HCT116 (cell line): ENCODE measurements around the gene DOCK4. TPM values are rescaled to one million over a fixed set of nuclear protein-coding genes. Genes with fewer than 3 reads are reported as not detected.

ENCODE experiments used
- ATAC-seq: fragments of 200-7000 bp; cut with Tn5 transposase; 2 replicates; pipeline ENCODE4 v1.9.1; 2020; ENCODE audit warnings: mild to moderate bottlenecking, moderate library complexity
- BruUV-seq: library from RNA; stranded (reverse); fragments of 400-500 nt; replicated peaks from 2 replicates; lab custom pipeline; 2021; lab: Mats Ljungman, UMichigan
- CTCF ChIA-PET: fragments of 300-600 bp; sonication (Branson Sonifier 250); formaldehyde crosslinking; loops from one replicate; lab custom pipeline; 2021; ENCODE audit warnings: antibody characterized with exemption; lab: Charles Lee
- POLR2A ChIA-PET: fragments of 300-600, 350-600 bp; sonication (Branson Sonifier 250); formaldehyde crosslinking; loops from one replicate; lab custom pipeline; 2021; ENCODE audit warnings: antibody characterized with exemption; lab: Charles Lee
- RAD21 ChIA-PET, 2 experiments: fragments of 300-600 bp; sonication (Branson Sonifier 250); formaldehyde crosslinking; loops; one replicate each; lab custom pipeline; 2023; ENCODE audit warnings: low total read pairs in 2 of 2; ENCODE audit not compliant: uncharacterized antibody in 2 of 2, unreplicated experiment in 2 of 2, low non-redundant PET in 1 of 2; lab: Charles Lee
- DNase-seq: peaks from one replicate; pipeline ENCODE4 v3.0.0-alpha.2; 2010; ENCODE audit warnings: low read depth, low spot score
- H2AFZ ChIP-seq: fragments of 200-600 bp; shearing (Covaris generic), sonication (generic); 2 replicates; pipeline ENCODE4 v1.6.1; 2017; ENCODE audit warnings: low read depth, mixed run types, mixed read lengths, antibody characterized with exemption, low read length; ENCODE audit not compliant: poor library complexity, severe bottlenecking
- H3K27ac ChIP-seq: 2 replicates; pipeline ENCODE4 v1.5.1; 2012; ENCODE audit warnings: low read depth, low read length
- H3K27me3 ChIP-seq: fragments of 200-600 bp; sonication (generic); 2 replicates; pipeline ENCODE4 v1.6.1; 2016; ENCODE audit warnings: mixed run types, low read length, mixed read lengths; ENCODE audit not compliant: insufficient read depth
- H3K36me3 ChIP-seq, 2 experiments: fragments of 200-500 bp in 1 of 2; fragments of 200-600 bp in 1 of 2; sonication (Bioruptor generic) in 1 of 2; sonication (generic) in 1 of 2; 2 replicates each; pipeline versions ENCODE4 v1.5.1 to v1.6.1; 2014 to 2016; ENCODE audit warnings: low read length in 2 of 2, inconsistent platforms in 1 of 2, mixed read lengths in 1 of 2, mixed run types in 1 of 2; ENCODE audit not compliant: insufficient read depth in 2 of 2, control insufficient read depth in 1 of 2
- H3K4me1 ChIP-seq, 2 experiments: fragments of 200-600 bp in 1 of 2; sonication (generic) in 1 of 2; 2 replicates each; pipeline versions ENCODE4 v1.5.1 to v1.6.1; 2012 to 2017; ENCODE audit warnings: low read length in 2 of 2, inconsistent platforms in 1 of 2, mild to moderate bottlenecking in 1 of 2, mixed read lengths in 1 of 2, mixed run types in 1 of 2, moderate library complexity in 1 of 2; ENCODE audit not compliant: insufficient read depth in 2 of 2, control insufficient read depth in 1 of 2
- H3K4me2 ChIP-seq: fragments of 200-600 bp; sonication (generic); 2 replicates; pipeline ENCODE4 v1.6.1; 2017; ENCODE audit warnings: mixed run types, low read length, mixed read lengths
- H3K4me3 ChIP-seq, 2 experiments: fragments of 200-600 bp in 1 of 2; sonication (generic) in 1 of 2; replicated peaks in 1 of 2; 2 replicates each; pipeline ENCODE4 v1.5.1; 2011 to 2016; ENCODE audit warnings: low read length in 2 of 2, control low read depth in 1 of 2, low read depth in 1 of 2, mild to moderate bottlenecking in 1 of 2, mixed read lengths in 1 of 2, mixed run types in 1 of 2
- H3K79me2 ChIP-seq: fragments of 200-600 bp; sonication (generic); 2 replicates; pipeline ENCODE4 v1.6.1; 2017; ENCODE audit warnings: mild to moderate bottlenecking, mixed run types, low read length, moderate library complexity, mixed read lengths; ENCODE audit not compliant: insufficient read depth
- H3K9ac ChIP-seq: fragments of 200-600 bp; sonication (generic); 2 replicates; pipeline ENCODE4 v1.6.1; 2016; ENCODE audit warnings: low read length, mixed read lengths
- H3K9me2 ChIP-seq: fragments of 200-600 bp; sonication (generic), shearing (Covaris generic); 2 replicates; pipeline ENCODE4 v1.6.1; 2017; ENCODE audit warnings: mixed run types, mild to moderate bottlenecking, moderate library complexity; ENCODE audit not compliant: insufficient read depth
- H3K9me3 ChIP-seq, 2 experiments: fragments of 200-500 bp in 1 of 2; fragments of 200-600 bp in 1 of 2; sonication (Bioruptor generic) in 1 of 2; sonication (generic) in 1 of 2; 2 replicates each; pipeline ENCODE4 v1.6.1; 2014 to 2017; ENCODE audit warnings: low read length in 2 of 2, mixed read lengths in 2 of 2, inconsistent platforms in 1 of 2, low read depth in 1 of 2, mild to moderate bottlenecking in 1 of 2, mixed run types in 1 of 2, moderate library complexity in 1 of 2; ENCODE audit not compliant: control insufficient read depth in 1 of 2, insufficient read depth in 1 of 2
- H4K20me1 ChIP-seq: fragments of 200-600 bp; sonication (generic), shearing (Covaris generic); 2 replicates; pipeline ENCODE4 v1.6.1; 2017; ENCODE audit warnings: mixed run types, mild to moderate bottlenecking, moderate library complexity; ENCODE audit not compliant: insufficient read depth
- EGR1 ChIP-seq: IDR thresholded peaks from 2 replicates; pipeline ENCODE4 v1.6.1; 2012; ENCODE audit warnings: low read depth
- ELF1 ChIP-seq: IDR thresholded peaks from 2 replicates; pipeline ENCODE4 v1.6.1; 2012; ENCODE audit warnings: low read depth, borderline replicate concordance
- EZH2 ChIP-seq: fragments of 200-600 bp; sonication (generic); IDR thresholded peaks from 2 replicates; pipeline ENCODE4 v1.6.1; 2017; ENCODE audit warnings: antibody characterized with exemption, mixed run types
- EZH2phosphoT487 ChIP-seq: fragments of 200-600 bp; IDR thresholded peaks from 2 replicates; pipeline ENCODE4 v1.6.1; 2018; ENCODE audit warnings: antibody characterized with exemption, borderline replicate concordance
- FOSL1 ChIP-seq: IDR thresholded peaks from 2 replicates; pipeline ENCODE4 v1.6.1; 2012; ENCODE audit warnings: low read depth
- JUND ChIP-seq: IDR thresholded peaks from 2 replicates; pipeline ENCODE4 v1.6.1; 2012
- MAX ChIP-seq: IDR thresholded peaks from 2 replicates; pipeline ENCODE4 v1.6.1; 2012
- POLR2A ChIP-seq: IDR thresholded peaks from 2 replicates; pipeline ENCODE4 v1.7.0; 2011; ENCODE audit warnings: borderline replicate concordance; ENCODE audit not compliant: insufficient read depth, insufficient read length; ENCODE audit errors: extremely low read depth
- POLR2AphosphoS5 ChIP-seq: IDR thresholded peaks from 2 replicates; pipeline ENCODE4 v1.6.1; 2011; ENCODE audit warnings: mild to moderate bottlenecking, low read depth, low read length, moderate library complexity
- SIN3A ChIP-seq: IDR thresholded peaks from 2 replicates; pipeline ENCODE4 v1.6.1; 2012; ENCODE audit warnings: low read depth
- SP1 ChIP-seq: IDR thresholded peaks from 2 replicates; pipeline ENCODE4 v1.6.1; 2012; ENCODE audit warnings: low read depth
- SRF ChIP-seq: IDR thresholded peaks from 2 replicates; pipeline ENCODE4 v1.6.1; 2012; ENCODE audit warnings: low read depth
- ZFX ChIP-seq: fragments of 450-650 bp; IDR thresholded peaks from 2 replicates; pipeline ENCODE4 v1.6.1; 2017
- ZNF274 ChIP-seq: fragments of 200-500 bp; sonication (Bioruptor generic); IDR thresholded peaks from 2 replicates; pipeline ENCODE4 v1.6.1; 2014; ENCODE audit warnings: mild to moderate bottlenecking, low read depth, low read length, inconsistent platforms
- intact Hi-C: fragments of 100-400 bp; cut with micrococcal nuclease; formaldehyde crosslinking; loops from 2 replicates; pipeline ENCODE4 v1.10.0; 2022
- total RNA-seq: library from RNA; stranded (reverse); gene quantifications from one replicate; pipeline ENCODE4 v1.2.1, GENCODE V29; 2021; ENCODE audit not compliant: unreplicated experiment
- TF ChIP-seq, protein P1 (sequence below): IDR thresholded peaks from 2 replicates; pipeline ENCODE4 v1.6.1; 2011; ENCODE audit warnings: mild to moderate bottlenecking, low read length, moderate library complexity; ENCODE audit not compliant: insufficient replicate concordance; ENCODE audit errors: extremely low read depth
- TF ChIP-seq, protein P2 (sequence below): IDR thresholded peaks from 2 replicates; pipeline ENCODE4 v1.6.1; 2012
- TF ChIP-seq, protein P3 (sequence below), 3 experiments: fragments of 200-600 bp in 1 of 3; sonication (generic) in 1 of 3; IDR thresholded peaks in 2 of 3; conservative IDR thresholded peaks in 1 of 3; 2 replicates each; pipeline ENCODE4 v1.5.1; 2012 to 2017; ENCODE audit warnings: low read depth in 2 of 3, low read length in 2 of 3, antibody characterized with exemption in 1 of 3, borderline replicate concordance in 1 of 3, control low read depth in 1 of 3, mild to moderate bottlenecking in 1 of 3, mixed read lengths in 1 of 3, mixed run types in 1 of 3, moderate library complexity in 1 of 3; ENCODE audit not compliant: insufficient read depth in 1 of 3
- TF ChIP-seq, protein P4 (sequence below): IDR thresholded peaks from 2 replicates; pipeline ENCODE4 v1.6.1; 2012; ENCODE audit warnings: low read depth

DOCK4 gene
- total RNA-seq, 1 experiment from 2014 or later: 2.2 TPM

GRCh38 chr7:112167147-112167546 is 39.1 kb downstream of the DOCK4 start (continued):
- TF ChIP-seq MAX (no peak), ELF1 (no peak), SIN3A (no peak)
- TF ChIP-seq, all 23 proteins: peak for 0

- no peaks in the 10 kb centered on the region for H4K20me1 ChIP-seq
- no peaks in the 10 kb centered on the region for H3K27me3 ChIP-seq
- BruUV-seq: no TSS peak
- intact Hi-C loops: no loop called here
- H3K36me3 ChIP-seq: no peaks in the 10 kb centered on the region
- ChIA-PET RAD21 (interaction anchor here in 1 of 2 experiments (0.7 kb wide), 1 partner anchor 113 kb away, joined by 8 read pairs; no protein-coding TSS in a partner anchor), POLR2A (no interaction called here), CTCF (no interaction called here)
- H3K4me2 ChIP-seq: no peak overlapping the region
- no peaks in the 10 kb centered on the region for H3K79me2 ChIP-seq
- no peak overlapping the region for H3K9ac ChIP-seq
- H2AFZ ChIP-seq: no peak overlapping the region
- no peaks in the 10 kb centered on the region for H3K9me2 ChIP-seq
- DNase-seq: no peak
- H3K27ac ChIP-seq: no peak overlapping the region
- no peaks in the 10 kb centered on the region for H3K9me3 ChIP-seq
- H3K4me3 ChIP-seq: no peak overlapping the region
- TF ChIP-seq, protein P1, sequence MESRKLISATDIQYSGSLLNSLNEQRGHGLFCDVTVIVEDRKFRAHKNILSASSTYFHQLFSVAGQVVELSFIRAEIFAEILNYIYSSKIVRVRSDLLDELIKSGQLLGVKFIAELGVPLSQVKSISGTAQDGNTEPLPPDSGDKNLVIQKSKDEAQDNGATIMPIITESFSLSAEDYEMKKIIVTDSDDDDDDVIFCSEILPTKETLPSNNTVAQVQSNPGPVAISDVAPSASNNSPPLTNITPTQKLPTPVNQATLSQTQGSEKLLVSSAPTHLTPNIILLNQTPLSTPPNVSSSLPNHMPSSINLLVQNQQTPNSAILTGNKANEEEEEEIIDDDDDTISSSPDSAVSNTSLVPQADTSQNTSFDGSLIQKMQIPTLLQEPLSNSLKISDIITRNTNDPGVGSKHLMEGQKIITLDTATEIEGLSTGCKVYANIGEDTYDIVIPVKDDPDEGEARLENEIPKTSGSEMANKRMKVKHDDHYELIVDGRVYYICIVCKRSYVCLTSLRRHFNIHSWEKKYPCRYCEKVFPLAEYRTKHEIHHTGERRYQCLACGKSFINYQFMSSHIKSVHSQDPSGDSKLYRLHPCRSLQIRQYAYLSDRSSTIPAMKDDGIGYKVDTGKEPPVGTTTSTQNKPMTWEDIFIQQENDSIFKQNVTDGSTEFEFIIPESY: no peak
- TF ChIP-seq, protein P2, sequence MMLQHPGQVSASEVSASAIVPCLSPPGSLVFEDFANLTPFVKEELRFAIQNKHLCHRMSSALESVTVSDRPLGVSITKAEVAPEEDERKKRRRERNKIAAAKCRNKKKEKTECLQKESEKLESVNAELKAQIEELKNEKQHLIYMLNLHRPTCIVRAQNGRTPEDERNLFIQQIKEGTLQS: no peak
- TF ChIP-seq, protein P3, sequence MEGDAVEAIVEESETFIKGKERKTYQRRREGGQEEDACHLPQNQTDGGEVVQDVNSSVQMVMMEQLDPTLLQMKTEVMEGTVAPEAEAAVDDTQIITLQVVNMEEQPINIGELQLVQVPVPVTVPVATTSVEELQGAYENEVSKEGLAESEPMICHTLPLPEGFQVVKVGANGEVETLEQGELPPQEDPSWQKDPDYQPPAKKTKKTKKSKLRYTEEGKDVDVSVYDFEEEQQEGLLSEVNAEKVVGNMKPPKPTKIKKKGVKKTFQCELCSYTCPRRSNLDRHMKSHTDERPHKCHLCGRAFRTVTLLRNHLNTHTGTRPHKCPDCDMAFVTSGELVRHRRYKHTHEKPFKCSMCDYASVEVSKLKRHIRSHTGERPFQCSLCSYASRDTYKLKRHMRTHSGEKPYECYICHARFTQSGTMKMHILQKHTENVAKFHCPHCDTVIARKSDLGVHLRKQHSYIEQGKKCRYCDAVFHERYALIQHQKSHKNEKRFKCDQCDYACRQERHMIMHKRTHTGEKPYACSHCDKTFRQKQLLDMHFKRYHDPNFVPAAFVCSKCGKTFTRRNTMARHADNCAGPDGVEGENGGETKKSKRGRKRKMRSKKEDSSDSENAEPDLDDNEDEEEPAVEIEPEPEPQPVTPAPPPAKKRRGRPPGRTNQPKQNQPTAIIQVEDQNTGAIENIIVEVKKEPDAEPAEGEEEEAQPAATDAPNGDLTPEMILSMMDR (IDR thresholded peaks at IDR 0.05 in 2 of 3, conservative IDR thresholded peaks at IDR 0.05 in 1 of 3; ENCODE audit: borderline replicate concordance in 1 of 3, insufficient read depth in 1 of 3, low read depth in 2 of 3, low read length in 2 of 3): no peak
- no peak for TF ChIP-seq ZFX
- no peak for TF ChIP-seq EZH2phosphoT487
- TF ChIP-seq, protein P4, sequence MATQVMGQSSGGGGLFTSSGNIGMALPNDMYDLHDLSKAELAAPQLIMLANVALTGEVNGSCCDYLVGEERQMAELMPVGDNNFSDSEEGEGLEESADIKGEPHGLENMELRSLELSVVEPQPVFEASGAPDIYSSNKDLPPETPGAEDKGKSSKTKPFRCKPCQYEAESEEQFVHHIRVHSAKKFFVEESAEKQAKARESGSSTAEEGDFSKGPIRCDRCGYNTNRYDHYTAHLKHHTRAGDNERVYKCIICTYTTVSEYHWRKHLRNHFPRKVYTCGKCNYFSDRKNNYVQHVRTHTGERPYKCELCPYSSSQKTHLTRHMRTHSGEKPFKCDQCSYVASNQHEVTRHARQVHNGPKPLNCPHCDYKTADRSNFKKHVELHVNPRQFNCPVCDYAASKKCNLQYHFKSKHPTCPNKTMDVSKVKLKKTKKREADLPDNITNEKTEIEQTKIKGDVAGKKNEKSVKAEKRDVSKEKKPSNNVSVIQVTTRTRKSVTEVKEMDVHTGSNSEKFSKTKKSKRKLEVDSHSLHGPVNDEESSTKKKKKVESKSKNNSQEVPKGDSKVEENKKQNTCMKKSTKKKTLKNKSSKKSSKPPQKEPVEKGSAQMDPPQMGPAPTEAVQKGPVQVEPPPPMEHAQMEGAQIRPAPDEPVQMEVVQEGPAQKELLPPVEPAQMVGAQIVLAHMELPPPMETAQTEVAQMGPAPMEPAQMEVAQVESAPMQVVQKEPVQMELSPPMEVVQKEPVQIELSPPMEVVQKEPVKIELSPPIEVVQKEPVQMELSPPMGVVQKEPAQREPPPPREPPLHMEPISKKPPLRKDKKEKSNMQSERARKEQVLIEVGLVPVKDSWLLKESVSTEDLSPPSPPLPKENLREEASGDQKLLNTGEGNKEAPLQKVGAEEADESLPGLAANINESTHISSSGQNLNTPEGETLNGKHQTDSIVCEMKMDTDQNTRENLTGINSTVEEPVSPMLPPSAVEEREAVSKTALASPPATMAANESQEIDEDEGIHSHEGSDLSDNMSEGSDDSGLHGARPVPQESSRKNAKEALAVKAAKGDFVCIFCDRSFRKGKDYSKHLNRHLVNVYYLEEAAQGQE: no peak
- TF ChIP-seq EGR1: no peak
- TF ChIP-seq SIN3A: no peak
- no peak for TF ChIP-seq SRF
- TF ChIP-seq FOSL1: no peak
- TF ChIP-seq POLR2AphosphoS5: no peak
- no peak for TF ChIP-seq SP1
- no peak for TF ChIP-seq POLR2A
- TF ChIP-seq ZNF274: no peak
- no peak for TF ChIP-seq JUND
- TF ChIP-seq EZH2: no peak
- no peaks in the 10 kb centered on the region for H3K4me1 ChIP-seq
- ATAC-seq: no peak
Observed at GRCh38 chr7:112162784-112163506, 43.3 kb downstream of the DOCK4 start.
